DOHH2 (cell line): ENCODE measurements around the gene C2orf76.

Experiments
- H3F3A ChIP-seq: fragments of 200-600 bp; sonication (generic), shearing (Covaris generic); 2 replicates; pipeline ENCODE4 v1.6.0; 2016; ENCODE audit warnings: antibody characterized with exemption, mild to moderate bottlenecking; ENCODE audit not compliant: control insufficient read depth, insufficient read depth
- H3K27ac ChIP-seq: fragments of 200-600 bp; sonication (generic); 2 replicates; pipeline ENCODE4 v1.5.1; 2014; ENCODE audit warnings: low read depth, mild to moderate bottlenecking, low read length, moderate library complexity
- H3K27me3 ChIP-seq: fragments of 200-600 bp; sonication (generic); 2 replicates; pipeline ENCODE4 v1.6.1; 2014; ENCODE audit warnings: mild to moderate bottlenecking, low read length, mixed read lengths; ENCODE audit not compliant: control insufficient read depth
- H3K36me3 ChIP-seq: fragments of 200-600 bp; sonication (generic); 2 replicates; pipeline ENCODE4 v1.6.1; 2014; ENCODE audit warnings: mild to moderate bottlenecking, low read length, moderate library complexity, mixed read lengths; ENCODE audit not compliant: control insufficient read depth
- H3K4me1 ChIP-seq: fragments of 200-600 bp; sonication (generic); 2 replicates; pipeline ENCODE4 v1.6.1; 2014; ENCODE audit warnings: mild to moderate bottlenecking, low read length, mixed read lengths; ENCODE audit not compliant: control insufficient read depth
- H3K4me2 ChIP-seq: fragments of 200-600 bp; sonication (generic); 2 replicates; pipeline ENCODE4 v1.6.0; 2014; ENCODE audit warnings: mild to moderate bottlenecking, low read length, moderate library complexity
- H3K4me3 ChIP-seq: fragments of 200-600 bp; sonication (generic); 2 replicates; pipeline ENCODE4 v1.5.1; 2014; ENCODE audit warnings: mild to moderate bottlenecking, low read length, mixed read lengths
- H3K79me2 ChIP-seq: fragments of 200-600 bp; sonication (generic); 2 replicates; pipeline ENCODE4 v1.6.1; 2014; ENCODE audit warnings: mild to moderate bottlenecking, low read length, mixed read lengths; ENCODE audit not compliant: control insufficient read depth
- H3K9me2 ChIP-seq: fragments of 200-600 bp; sonication (generic); replicated peaks from 2 replicates; pipeline ENCODE4 v1.6.1; 2014; ENCODE audit warnings: mild to moderate bottlenecking, low read length, mixed read lengths; ENCODE audit not compliant: control insufficient read depth
- H3K9me3 ChIP-seq: fragments of 200-600 bp; sonication (generic); 2 replicates; pipeline ENCODE4 v1.6.1; 2014; ENCODE audit warnings: antibody characterized with exemption, low read length, mixed read lengths; ENCODE audit not compliant: control insufficient read depth, insufficient read depth
- H4K20me1 ChIP-seq: fragments of 200-600 bp; sonication (generic); 2 replicates; pipeline ENCODE4 v1.6.0; 2014; ENCODE audit warnings: low read depth, mild to moderate bottlenecking, antibody characterized with exemption, low read length, moderate library complexity; ENCODE audit not compliant: control insufficient read depth, insufficient read depth
- CTCF ChIP-seq: fragments of 200-600 bp; sonication (generic); IDR thresholded peaks from one replicate; pipeline ENCODE4 v1.5.1; 2014; ENCODE audit warnings: antibody characterized with exemption, mild to moderate bottlenecking, low read depth, low read length; ENCODE audit not compliant: poor library complexity, severe bottlenecking
- EZH2phosphoT487 ChIP-seq: fragments of 200-600 bp; sonication (generic); IDR thresholded peaks from 2 replicates; pipeline ENCODE4 v1.6.1; 2017; ENCODE audit warnings: borderline replicate concordance, mild to moderate bottlenecking, antibody characterized with exemption, low read length, moderate library complexity, mixed read lengths

C2orf76 gene

GRCh38 chr2:119333833-119334232 is 32.8 kb downstream of the C2orf76 start:
- TF ChIP-seq CTCF = no peak
- no peak for TF ChIP-seq EZH2phosphoT487
- Histone ChIP-seq H3K4me2 (no peak overlapping the region), H3K27ac (no peak overlapping the region), H3K4me3 (no peak overlapping the region), H3K79me2 (no peaks in the 10 kb centered on the region), H4K20me1 (no peaks in the 10 kb centered on the region), H3K9me3 (no peaks in the 10 kb centered on the region), H3K4me1 (peaks cover 22% of the 10 kb centered on the region), H3F3A (0 out of 2 replicates have a peak, but pooled peaks cover under 1% of the 10 kb centered on the region), H3K9me2 (no peaks in the 10 kb centered on the region), H3K27me3 (no peaks in the 10 kb centered on the region), H3K36me3 (no peaks in the 10 kb centered on the region)

GRCh38 chr2:119333360-119333759 is 33.3 kb downstream of the C2orf76 start:
- H3K9me2 ChIP-seq = no peaks in the 10 kb centered on the region
- no peak overlapping the region for H3K4me2 ChIP-seq
- H3K4me1 ChIP-seq = peaks cover 17% of the 10 kb centered on the region
- H3K79me2 ChIP-seq = no peaks in the 10 kb centered on the region
- no peaks in the 10 kb centered on the region for H3K9me3 ChIP-seq
- no peaks in the 10 kb centered on the region for H3K36me3 ChIP-seq
- no peaks in the 10 kb centered on the region for H4K20me1 ChIP-seq
- H3K4me3 ChIP-seq = no peak overlapping the region
- TF ChIP-seq EZH2phosphoT487 (no peak), CTCF (no peak)
- no peak overlapping the region for H3K27ac ChIP-seq
- no peaks in the 10 kb centered on the region for H3F3A ChIP-seq
- H3K27me3 ChIP-seq = no peaks in the 10 kb centered on the region

- Histone ChIP-seq H3K4me2 (no peak overlapping the region), H3F3A (no peaks in the 10 kb centered on the region), H3K9me3 (no peaks in the 10 kb centered on the region), H4K20me1 (no peaks in the 10 kb centered on the region), H3K9me2 (no peaks in the 10 kb centered on the region), H3K36me3 (no peaks in the 10 kb centered on the region), H3K4me3 (no peak overlapping the region), H3K27ac (no peak overlapping the region), H3K27me3 (no peaks in the 10 kb centered on the region), H3K79me2 (no peaks in the 10 kb centered on the region), H3K4me1 (peaks cover 13% of the 10 kb centered on the region)
- TF ChIP-seq CTCF (no peak), EZH2phosphoT487 (no peak)
These were observed 33.7 kb downstream of the C2orf76 start for GRCh38 chr2:119332953-119333352.

- H4K20me1 ChIP-seq = no peaks in the 10 kb centered on the region
- TF ChIP-seq CTCF = no peak
- TF ChIP-seq EZH2phosphoT487 = no peak
- H3K4me2 ChIP-seq = no peak overlapping the region
- no peaks in the 10 kb centered on the region for H3F3A ChIP-seq
- no peaks in the 10 kb centered on the region for H3K9me3 ChIP-seq
- H3K4me1 ChIP-seq = peaks cover 15% of the 10 kb centered on the region
- H3K36me3 ChIP-seq = no peaks in the 10 kb centered on the region
- no peaks in the 10 kb centered on the region for H3K9me2 ChIP-seq
- H3K79me2 ChIP-seq = no peaks in the 10 kb centered on the region
- H3K27ac ChIP-seq = no peak overlapping the region
- no peak overlapping the region for H3K4me3 ChIP-seq
- no peaks in the 10 kb centered on the region for H3K27me3 ChIP-seq
These were observed 39.2 kb downstream of the C2orf76 start for GRCh38 chr2:119327431-119327830.
